NCI-H1092 treated with DMSO at 0.1 percent for 48 hours (cell line): Measurements from ENCODE around the gene TSKS.
"Not testable (repeated sequence)": the region's sequence is repeated elsewhere in the genome, so short reads cannot be mapped to it uniquely, and the experiment has no call there.

ENCODE experiments used
- DNase-seq: peaks from one replicate; lab custom pipeline; 2025; lab: John Stamatoyannopoulos, UW

TSKS gene

GRCh38 chr19:49766007-49766929 is 3.2 kb upstream of the TSKS start:
- DNase-seq = peak; percentile 99

DNA sequence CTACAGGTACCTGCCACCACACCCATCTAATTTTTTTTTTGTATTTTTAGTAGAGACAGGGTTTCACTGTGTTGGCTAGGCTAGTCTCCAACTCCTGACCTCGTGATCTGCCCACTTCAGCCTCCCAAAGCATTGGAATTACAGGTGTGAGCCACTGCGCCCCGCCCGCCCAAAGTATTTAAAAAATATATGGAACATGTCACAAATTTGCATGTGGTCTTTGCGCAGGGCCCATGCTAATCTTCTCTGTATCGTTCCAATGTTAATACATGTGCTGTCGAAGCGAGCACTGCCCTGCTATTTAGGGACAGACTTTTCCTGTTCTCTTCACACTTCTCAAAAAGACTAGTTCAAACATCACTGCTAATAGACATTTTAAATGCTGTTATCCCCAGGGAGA is 1.2 kb upstream of the TSKS start:
- DNase-seq = no peak

- no peak for DNase-seq
Measured at GRCh38 chr19:49761625-49762311, 1.3 kb downstream of the TSKS start.

DNA sequence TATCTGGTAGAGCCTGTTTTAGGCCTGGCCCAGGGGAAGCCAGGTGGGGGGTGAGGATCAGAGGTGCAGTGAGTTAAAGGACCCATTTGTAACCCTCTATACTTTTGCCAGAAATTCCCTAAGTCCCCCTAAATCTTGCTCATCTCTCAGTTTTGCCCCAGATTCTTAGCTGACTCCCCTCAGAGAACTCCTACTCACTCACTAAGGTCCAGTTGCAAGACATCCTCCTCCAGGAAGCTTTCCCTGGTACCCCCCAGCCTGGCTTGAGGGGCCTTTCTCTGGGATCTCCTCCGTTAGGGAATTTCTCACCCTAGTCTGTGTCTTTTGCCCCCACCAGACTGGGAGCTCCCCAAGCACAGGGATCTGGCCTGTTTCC is 1.9 kb downstream of the TSKS start:
- no peak for DNase-seq

GRCh38 chr19:49758292-49758691 is 4.8 kb downstream of the TSKS start:
- DNase-seq = no peak

DNA sequence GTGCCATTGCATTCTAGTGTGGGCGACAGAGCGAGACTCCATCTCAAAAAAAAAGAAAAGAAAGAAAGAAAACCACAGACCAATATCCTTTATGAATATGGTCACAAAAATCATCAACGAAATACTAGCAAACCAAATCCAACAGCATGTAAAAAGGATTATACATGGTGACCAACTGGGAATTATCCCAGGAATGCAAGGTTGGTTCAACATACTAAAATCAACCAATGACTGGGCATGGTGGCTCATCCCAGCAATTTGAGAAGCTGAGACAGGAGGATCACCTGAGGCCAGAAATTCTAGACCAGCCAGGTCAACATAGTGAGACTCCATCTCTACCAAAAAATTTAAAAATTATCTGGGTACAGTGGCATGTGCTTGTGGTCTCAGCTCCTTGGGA is 7.2 kb downstream of the TSKS start:
- DNase-seq = no peak

DNA sequence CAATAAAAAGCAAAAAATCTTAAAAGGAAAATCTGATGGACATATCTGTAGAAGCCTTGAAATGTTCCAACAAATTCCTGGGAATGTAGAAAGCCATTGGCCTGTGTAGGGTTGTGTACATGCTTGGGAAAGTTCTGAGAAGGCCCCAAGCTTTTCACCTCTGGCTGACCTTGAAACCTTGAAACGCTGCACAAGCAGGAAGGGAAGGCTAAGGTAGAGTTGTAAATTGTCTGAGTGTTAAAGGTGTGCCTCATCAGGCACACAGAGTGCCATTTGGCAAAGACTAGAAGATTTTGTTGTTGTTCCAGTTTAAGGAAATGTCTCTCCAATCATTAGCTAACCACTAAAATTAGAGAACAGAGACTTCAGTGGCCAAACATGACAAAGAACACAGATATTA is 10.4 kb downstream of the TSKS start:
- DNase-seq = no peak

GRCh38 chr19:49749771-49750170 is 13.3 kb downstream of the TSKS start:
- DNase-seq = no peak

DNA sequence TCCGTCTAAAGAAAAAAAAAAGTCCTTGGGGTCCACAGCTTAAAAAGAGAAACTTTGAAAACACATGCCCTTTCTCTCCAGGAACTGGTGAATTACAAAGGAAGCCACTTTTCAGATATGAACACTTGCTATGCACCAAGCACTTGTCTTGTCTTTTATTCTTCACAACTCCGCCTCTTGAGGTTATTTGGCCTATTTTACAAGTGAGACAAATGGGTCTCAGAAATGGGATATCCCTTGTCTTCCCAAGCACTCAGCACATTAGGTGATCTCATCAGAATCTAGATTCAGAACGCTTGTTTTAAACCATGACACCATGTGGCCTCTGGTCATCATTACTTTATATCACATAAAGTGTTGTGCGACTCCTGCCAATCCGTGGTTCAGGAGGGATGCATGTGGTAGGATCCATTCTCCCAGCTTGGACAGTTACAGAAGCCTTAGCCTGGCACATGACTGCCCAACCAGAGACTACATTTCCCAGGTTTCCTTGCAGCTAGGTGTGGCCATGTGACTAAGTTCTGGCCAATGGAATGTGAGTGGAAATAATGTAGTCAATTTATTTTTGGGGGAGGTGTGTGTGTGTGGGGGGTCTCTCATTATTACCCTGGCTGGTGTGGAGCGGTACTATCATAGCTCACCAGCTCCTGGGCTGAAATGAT is 13.9 kb downstream of the TSKS start:
- no peak for DNase-seq

DNA sequence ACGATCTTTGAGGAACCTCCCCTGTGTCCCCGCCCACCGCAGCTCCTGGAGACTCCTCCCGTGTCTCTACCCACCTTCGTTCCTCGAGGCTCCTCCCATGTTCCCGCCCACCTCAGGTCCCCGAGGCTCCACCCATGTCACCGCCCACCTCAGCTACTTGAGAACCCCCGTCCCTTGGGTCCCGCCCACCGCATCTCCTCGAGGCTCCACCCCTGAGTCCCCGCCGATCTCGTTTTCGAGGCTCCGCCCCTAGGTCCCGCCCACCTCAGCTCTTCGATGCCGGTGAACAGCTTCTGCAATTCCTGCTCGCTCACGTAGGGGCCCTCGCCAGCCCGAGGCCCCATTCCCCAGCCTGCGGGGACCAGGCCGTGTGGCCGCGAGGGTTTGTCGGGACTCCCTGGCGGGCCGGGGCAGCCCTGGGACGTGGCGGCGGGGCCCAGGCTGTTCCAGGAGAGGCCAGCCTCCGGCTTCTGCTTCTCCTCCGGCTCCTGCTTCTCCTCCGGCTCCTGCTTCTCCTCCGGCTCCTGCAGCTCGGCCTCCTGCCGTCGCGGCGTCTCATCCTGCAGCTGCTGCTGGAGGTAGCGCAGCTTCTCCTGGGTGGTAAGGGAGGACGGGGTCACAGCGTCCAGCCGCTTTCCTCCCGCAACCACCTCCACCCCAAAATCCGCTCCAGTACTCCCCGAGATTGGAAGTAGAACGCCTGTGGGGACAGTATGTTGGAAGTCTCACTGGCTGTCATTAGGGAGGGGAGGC is 16.7 kb downstream of the TSKS start:
- DNase-seq = no peak

DNA sequence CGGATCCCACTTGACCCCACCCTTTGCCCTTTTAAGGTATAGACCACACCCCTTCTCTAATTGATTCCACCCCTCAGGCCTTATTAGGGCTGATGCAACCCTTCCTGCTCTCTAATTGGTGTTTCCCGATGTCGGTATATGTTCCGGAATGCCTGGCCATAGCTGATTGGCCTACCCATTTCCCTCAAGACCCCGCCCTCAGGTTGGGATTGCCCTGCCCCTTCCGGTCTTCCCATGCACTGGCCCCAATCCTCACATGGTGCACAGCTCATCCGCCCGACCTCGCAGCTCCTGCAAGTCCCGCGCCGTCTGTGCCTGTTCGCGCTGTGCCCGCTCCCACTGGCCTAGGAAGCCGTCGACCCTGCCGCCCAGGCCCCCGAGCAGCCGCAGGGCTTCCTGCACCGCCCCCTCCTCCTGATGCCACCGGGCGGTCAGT is 18.1 kb downstream of the TSKS start:
- no peak for DNase-seq

GRCh38 chr19:49741210-49741844 is 21.8 kb downstream of the TSKS start:
- DNase-seq = no peak

DNA sequence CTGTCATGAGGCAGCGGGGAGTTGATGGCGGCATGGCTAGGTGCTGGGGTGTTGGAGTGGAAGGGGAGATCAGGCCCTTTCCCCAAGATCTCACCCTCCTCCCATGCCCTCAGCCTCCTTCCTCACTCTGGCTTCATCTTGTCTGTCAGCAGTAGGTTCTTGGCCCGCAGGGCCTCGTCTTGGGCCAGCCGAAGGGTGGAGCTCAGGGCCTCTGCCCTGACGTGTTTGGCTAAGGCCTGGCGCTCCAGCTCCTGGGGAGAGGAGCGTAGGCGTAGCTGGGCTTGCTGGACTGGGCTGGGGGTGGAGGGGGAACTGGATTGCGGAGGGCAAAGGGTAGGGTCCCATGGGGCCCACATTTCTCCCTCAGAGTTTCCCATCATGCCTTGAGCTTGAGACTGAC is 23.2 kb downstream of the TSKS start:
- no peak for DNase-seq

- DNase-seq = no peak
Measured at GRCh38 chr19:49739098-49739497, 24.0 kb downstream of the TSKS start.

- DNase-seq = no peak
Measured at GRCh38 chr19:49738268-49738667, 24.8 kb downstream of the TSKS start.

DNA sequence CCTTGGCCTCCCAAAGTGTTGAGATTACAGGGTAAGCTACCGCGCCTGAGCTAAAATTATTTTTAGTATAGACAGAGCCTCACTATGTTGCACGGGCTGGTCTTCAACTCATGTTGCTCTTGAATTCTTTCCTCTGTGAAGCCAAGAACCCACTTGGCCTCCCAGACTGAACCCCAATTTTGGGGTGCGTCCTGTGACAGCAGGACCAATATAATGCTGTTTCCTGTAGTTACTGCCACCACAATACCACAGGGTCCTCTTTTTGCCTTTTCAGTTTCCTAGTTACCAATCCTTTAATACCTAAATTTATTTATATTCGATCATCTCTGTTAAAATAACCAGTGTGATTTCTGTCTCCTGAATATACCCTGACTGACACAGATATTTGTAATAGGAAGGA is 32.9 kb downstream of the TSKS start:
- DNase-seq = no peak

DNA sequence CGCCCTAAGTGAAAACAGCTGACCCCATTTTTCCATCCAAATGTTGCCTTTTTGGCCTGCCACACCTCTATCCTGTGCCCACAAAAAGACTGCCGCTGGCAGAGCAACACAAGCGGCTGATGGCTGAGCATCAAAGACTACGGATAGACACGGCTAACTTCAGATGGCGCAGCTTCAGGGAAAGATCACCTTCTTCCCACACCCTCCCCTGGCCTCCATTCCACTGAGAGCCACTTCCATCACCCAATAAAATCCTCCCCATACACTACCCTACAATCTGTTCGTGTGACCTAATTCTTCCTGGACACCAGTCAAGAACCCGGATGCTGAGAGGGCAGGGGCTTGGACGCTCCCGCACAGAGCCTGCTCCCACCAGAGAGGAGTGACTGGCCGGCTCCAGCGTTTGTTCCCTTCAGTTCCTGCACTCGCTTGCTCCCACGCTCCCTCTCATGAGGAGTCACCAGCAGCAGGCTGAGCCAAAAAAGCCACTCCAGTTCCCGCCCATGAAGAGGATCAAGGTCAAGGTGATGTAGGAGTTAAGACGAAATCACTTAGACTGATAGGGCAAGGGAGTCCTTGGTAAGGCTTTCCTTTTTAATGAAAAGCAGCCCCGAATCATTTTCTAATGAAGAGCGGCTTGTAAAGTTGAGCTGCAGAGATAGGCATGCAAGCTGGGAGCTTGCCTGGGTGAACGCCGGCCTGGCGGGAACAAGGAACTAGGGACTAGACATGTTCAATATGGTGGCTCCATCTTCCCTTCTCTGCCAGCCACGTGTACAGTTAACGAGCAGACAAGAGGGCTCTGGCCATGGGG is 35.7 kb downstream of the TSKS start:
- DNase-seq = no peak

DNA sequence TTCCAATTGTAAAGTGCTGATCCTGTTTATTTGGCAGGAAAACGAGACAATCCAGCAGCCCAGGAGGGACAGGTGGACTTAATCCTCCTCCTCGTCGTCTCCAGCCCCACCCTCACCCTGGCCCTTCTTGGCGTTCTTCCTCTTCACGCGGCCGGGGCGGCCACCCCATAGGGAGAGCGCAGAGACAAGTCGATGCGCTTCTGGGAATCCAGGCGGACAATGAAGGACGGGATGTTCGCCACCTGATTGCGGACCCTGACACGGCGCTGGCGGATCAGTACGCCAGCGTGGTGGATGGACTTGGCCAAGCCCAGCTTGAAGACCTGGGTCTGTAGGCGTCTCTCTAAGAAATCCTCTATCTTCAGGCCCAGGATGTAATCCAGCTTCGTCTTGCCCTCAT is 43.7 kb downstream of the TSKS start:
- DNase-seq = not testable (repeated sequence)

GRCh38 chr19:49718991-49719390 is 44.1 kb downstream of the TSKS start:
- DNase-seq = no peak

DNA sequence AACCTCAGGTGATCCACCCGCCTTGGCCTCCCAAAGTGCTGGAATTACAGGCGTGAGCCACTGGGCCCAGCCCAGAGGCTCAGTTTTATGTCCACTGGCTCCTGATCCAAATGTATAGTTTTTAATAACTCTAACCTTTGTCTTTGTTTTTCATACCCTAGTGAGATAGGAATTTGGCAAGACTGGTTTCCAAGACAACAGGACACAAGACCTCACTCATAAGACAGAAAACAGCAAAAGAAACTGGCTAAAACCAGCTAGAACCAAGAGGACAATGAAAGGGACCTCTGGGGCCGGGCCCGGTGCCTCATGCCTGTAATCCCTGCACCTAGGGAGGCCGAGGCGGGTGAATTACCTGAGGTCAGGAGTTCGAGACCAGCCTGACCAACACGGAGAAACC is 44.6 kb downstream of the TSKS start:
- DNase-seq = no peak

- DNase-seq = no peak
Measured at GRCh38 chr19:49716154-49716553, 47.0 kb downstream of the TSKS start.
